Stimulated activated CD4-positive, alpha-beta T cell treated with anti-CD3 and anti-CD28 coated beads, Interleukin-15, amount 100 ng/mL, for 48 hours (primary cell): ENCODE measurements around the gene PRR29.
"Not testable (repeated sequence)": the region's sequence is repeated elsewhere in the genome, so short reads cannot be mapped to it uniquely, and the experiment has no call there.

Experiments
- DNase-seq, 2 donors: peaks; one replicate each; pipeline ENCODE4 v3.0.0-alpha.2; 2020; ENCODE audit warnings: low read depth in 2 of 2

PRR29 gene

GRCh38 chr17:63974594-63975192 is 23.5 kb upstream of the PRR29 start:
- no peak for DNase-seq

DNA sequence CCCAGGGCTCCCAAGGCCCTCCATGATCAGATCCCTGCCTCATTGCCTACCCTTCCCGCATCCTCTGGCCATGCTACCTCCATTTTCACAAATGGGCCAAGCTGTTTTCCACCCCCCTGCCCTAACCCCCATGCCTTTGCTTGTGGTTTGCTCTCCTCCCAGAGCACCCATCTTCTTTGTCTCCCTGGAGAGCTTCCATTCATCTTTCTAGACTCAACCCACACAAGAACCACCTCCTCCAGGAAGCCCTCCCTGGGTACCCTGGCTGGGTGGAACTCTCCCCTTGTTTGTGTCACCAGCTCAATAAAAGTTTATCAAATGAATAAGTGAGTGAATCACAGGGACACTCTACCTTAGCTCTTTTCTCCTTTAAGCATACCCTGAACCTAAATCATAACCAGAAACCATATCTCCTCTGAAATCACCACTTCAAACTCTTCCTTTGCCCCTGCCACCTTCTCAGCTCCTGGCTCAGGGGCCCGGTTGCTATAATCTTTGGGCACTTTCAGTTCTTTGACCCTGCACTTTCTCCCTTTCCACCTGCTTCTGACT is 22.5 kb upstream of the PRR29 start:
- DNase-seq, result no peak

DNA sequence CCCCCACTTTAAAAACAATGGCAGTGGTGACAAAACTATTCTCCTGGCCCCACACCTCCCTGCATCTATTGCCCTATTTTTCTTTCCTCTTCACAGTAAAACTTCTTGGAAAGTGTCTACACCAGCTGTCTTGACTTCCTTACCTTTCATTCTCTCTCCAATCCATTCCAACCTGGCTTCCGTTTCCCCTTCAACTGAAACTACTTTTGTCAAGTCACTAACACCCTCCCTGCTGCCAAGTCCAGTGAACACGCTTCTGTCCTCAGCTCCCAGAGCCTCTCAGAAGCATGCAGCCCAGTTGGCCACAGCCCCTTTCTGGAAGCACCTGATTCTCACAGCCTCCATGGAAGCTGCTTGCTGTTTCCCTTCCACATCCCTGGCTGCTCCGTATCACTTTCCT is 21.4 kb upstream of the PRR29 start:
- DNase-seq, result no peak

DNA sequence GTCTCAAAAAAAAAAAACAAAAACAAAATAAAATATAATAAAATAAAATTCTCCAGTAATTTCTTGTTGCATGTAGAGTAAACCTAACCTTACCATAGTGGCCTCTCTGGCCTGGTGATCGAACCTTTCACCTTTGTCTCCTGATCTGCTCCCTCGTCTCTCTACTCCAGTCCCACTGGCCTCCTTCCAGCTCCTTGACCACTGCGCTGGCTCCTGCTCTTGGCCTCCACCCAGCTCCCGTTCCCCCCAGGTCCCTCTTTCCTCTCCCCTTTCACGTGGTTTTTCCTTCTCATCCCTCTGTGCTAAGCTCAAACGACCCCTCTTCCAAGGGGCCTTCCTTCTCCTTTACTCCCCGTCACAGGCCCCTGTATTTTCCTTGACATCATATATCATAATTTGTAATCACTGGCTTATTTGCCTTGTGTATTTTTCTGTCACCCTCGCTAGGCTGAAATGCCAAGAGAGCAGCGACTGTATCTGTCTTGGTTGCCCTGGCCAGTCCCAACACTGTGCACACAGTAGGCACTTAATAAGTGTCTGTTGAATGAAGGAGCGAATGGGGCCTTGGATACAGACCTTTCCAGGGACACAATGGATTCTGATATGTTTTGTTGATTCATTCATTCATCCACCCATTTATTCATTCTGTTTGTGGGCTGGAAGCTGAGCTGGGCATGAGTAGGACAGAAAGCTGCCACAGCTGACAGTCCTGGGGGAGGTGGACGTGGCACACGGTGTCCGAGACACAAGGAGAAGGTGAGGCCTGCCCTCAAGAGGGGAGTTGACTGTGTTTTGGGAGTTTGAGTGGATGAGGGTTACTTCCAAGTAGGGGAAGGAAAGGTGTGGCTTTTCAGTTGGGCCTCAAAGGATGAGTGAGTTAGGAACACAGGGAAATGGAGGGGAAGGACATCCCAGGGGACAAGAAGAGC is 19.6 kb upstream of the PRR29 start:
- no peak for DNase-seq

GRCh38 chr17:63982641-63983040 is 15.5 kb upstream of the PRR29 start:
- DNase-seq, result not testable (repeated sequence)

- no peak for DNase-seq
Observed at GRCh38 chr17:63983320-63983719, 14.8 kb upstream of the PRR29 start.

GRCh38 chr17:63984236-63984635 is 13.9 kb upstream of the PRR29 start:
- DNase-seq, result no peak

GRCh38 chr17:63984651-63985386 is 13.3 kb upstream of the PRR29 start:
- DNase-seq, result peak in 1 of 2 donors; percentile 52

DNA sequence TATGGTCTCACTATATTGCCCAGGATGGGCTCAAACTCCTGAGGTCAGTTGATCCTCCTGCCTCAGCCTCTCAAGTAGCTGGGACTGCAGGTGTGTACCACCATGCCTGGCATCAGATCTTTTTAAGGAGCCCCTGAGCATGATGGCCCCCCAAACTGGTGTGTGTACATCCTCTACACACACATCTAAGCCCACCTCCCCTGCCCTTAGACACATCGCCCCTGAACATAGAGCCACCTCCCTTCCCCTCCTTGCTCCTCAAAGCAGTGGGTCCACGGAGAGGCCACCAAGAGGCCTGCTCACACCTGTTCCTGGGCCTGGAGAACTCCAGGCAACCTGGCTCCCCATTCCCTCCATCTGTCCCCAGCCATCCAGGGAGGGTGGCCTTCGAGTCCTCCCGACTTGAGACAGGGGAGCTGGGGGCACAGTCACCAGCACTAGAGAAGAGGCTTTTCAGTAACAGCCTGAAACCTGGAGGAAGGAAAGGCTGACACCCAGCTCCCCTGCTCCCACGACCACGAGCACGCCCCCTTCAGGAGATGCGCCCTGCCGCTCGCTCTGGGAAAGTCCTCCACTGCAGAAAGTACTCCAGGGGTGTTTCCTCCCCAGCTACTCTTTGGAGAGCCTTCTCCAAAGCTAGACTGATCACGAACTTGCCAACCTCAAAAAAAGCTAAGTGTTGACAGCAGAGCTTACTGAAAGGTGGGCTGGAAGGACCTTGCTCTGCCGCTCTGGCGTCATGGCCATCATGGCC is 12.6 kb upstream of the PRR29 start:
- DNase-seq, result no peak

GRCh38 chr17:63986821-63987220 is 11.3 kb upstream of the PRR29 start:
- no peak for DNase-seq

DNA sequence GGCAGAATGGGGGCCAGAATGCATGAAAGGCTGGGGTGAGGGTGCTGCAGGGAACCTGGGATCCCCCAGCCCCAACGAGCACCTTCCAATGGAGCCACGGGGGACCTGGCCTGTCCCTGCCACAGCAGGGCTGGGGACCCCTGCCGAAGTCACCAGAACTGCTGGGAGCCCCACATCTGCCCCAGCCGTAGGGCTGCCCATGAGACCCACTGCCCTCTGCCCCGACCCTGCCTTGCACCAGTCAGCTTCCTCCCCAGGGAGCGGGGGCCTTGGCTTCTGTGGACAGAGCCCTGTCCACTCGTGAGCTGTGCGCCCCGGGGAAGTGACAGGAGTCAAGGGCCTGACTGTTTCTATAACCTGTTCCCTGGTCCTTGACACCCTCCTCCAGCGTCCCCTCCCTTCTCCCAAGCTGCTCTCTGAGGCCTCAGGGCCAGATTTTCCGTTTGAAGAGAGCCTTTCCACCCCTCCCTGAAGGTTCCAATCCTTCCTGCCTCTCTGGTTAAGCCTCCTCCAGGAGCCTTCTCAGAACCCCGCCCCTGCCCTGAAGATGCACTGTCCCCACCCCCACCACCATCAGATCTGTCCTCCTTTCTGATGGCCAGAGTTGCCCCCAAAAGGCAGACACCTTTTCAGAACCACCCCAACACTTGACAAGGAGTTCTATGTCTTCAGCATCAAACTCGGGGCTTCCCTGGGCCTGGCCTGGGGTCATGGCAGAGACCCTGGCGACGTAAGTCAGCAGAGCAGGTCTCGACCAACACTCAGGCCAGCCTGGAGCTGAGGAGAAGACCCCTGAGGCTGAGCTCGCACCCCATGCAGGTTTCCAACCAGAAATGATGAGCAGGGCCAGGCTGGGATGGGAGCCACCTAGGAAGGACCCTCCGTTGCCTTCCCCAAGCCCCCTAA is 10.7 kb upstream of the PRR29 start:
- no peak for DNase-seq

- DNase-seq, result no peak
Observed at GRCh38 chr17:63988127-63988478, 10.0 kb upstream of the PRR29 start.

- DNase-seq, result no peak
Observed at GRCh38 chr17:63988741-63989621, 9.2 kb upstream of the PRR29 start.

- DNase-seq, result no peak
Observed at GRCh38 chr17:63989622-63990345, 8.4 kb upstream of the PRR29 start.

DNA sequence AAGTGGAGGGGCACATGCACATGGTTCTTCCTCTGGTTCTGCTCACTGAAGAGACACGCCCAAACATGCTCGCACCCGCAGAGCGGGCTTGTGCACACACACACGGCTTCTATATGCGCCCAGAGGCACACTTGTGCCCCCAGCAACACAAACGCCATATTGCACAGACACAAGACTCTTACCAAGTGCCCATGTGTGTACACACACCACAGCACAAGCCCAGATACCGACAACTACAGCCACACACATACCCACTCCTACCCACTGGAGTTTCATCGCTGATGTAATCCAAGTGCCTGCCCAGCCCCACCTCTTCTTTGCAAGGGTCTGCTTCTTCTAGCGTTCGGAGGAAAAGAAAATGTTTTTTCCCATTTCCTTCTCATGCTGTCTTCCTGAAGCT is 6.5 kb upstream of the PRR29 start:
- no peak for DNase-seq

- DNase-seq, result no peak
Observed at GRCh38 chr17:63993368-63993985, 4.7 kb upstream of the PRR29 start.

DNA sequence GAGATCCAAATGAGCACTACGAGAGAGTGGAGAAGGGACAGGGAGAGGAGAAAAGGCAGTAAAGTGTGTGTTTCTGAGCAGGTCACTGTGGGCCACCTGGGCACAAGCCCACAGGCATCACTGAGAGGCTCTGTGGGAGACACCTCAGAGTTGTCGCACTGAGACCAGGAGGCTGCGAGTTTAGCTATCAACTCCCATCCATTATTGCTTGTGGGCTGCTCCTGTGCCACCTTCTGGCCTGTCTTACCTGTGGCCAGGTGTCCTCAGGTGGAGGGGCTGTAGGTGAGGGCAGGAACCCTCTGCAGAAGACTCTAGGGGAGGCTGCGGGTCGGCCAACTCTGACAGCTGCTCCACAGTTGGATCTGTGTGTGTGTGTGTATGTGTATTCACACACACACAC is 2.5 kb upstream of the PRR29 start:
- no peak for DNase-seq

DNA sequence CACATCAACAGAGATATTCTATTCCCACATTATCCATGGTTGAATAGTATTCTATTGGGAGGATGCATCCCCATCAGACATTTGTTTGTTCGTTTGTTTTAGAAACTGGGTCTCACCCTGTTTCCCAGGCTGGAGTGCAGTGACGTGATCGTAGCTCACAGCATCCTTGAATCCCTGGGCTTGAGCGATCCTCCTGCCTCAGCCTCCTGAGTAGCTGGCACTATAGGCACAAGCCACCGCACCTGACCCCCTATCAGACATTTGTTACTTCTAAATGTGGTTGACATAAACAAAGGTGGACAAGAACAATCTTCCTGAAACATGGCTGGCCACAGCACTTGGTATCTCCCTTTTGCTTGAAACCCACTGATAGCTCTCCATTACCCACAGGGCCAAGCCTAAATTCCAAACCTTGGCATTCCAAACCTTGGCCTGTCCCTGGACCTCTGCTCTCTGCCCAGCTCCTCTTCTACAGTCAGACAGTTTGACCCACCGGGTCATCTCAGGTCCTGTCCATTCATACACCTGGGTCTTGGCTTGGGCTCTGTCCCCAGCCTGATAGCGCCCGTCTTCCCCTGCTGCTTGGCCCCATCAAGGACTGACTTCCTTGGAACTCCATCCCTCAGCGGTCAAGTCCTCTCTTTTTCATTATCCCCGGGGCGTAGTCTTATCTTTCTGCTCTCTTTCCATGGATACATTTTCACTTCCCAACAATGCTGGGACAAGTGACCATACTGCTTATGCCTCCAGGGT is 1.5 kb upstream of the PRR29 start:
- no peak for DNase-seq
